Erythroblast (primary cell): ENCODE measurements around the gene EMD.
A peak's percentile ranks its signal among the peaks of the same experiment; 100 is the strongest.

Experiments
- DNase-seq, 2 experiments: peaks; one replicate each; lab custom pipeline; 2025; lab: John Stamatoyannopoulos, UW
- GATA1 ChIP-seq: IDR thresholded peaks from 2 replicates; pipeline ENCODE4 v1.6.1; 2011; ENCODE audit warnings: low read depth, mild to moderate bottlenecking, control low read depth, low read length, moderate library complexity
- POLR2A ChIP-seq: IDR thresholded peaks from 2 replicates; pipeline ENCODE4 v1.6.1; 2011; ENCODE audit warnings: mild to moderate bottlenecking, low read length

EMD gene

GRCh38 chrX:154420402-154420756, 41.3 kb downstream of the EMD start:
- no peak for TF ChIP-seq POLR2A
- TF ChIP-seq GATA1, result no peak

GRCh38 chrX:154426916-154427770, 48.0 kb downstream of the EMD start:
- no peak for TF ChIP-seq POLR2A
- TF ChIP-seq GATA1, result no peak

More at GRCh38 chrX:154420402-154420756, 41.3 kb downstream of the EMD start:
- DNase-seq, result no peak

DNA sequence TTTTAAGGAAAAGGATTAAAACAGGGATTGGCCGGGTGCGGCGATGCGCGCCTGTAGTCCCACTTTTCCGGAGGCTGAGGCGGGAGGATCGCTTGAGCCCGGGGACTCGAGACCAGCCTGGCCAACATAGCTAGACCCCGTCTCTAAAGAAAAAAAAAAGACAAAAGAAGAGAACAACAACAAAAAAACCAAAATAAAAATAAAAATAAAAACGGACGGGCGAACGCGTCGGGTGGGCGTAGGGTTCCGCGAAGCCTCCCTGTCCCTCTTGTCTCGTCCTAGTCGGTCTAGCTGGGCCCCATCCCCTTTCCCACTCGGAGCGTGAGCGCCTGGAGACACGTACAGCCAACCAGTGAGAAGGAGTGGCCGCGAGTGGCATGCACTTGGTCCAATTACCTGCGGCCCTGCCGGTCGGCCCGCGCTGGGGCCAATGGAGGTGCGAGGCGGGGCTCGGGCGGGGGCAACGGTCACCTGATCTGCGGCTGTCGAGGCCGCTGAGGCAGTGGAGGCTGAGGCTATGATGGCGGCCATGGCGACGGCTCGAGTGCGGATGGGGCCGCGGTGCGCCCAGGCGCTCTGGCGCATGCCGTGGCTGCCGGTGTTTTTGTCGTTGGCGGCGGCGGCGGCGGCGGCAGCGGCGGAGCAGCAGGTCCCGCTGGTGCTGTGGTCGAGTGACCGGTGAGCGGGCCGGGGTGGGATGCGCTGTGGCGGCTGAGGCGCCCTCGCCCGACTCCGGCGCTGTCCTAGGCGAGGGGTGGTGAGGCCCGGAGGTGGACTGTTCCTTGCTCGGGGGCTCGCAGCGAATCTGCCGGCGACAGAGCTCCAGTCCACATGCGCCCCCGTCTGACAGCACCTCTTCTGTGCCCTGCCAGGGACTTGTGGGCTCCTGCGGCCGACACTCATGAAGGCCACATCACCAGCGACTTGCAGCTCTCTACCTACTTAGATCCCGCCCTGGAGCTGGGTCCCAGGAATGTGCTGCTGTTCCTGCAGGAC, 49.4 kb downstream of the EMD start, which contains the start of gene ATP6AP1:
ATP6AP1 (plus strand) TSS at position 502 of the 996 bp plus-strand sequence; CDS start at position 518, 16 bp downstream.
- TF ChIP-seq GATA1 (no peak), POLR2A (peak; percentile 72)
- peak; percentile 94 for DNase-seq

More at GRCh38 chrX:154426916-154427770, 48.0 kb downstream of the EMD start:
- DNase-seq, result no peak

DNA sequence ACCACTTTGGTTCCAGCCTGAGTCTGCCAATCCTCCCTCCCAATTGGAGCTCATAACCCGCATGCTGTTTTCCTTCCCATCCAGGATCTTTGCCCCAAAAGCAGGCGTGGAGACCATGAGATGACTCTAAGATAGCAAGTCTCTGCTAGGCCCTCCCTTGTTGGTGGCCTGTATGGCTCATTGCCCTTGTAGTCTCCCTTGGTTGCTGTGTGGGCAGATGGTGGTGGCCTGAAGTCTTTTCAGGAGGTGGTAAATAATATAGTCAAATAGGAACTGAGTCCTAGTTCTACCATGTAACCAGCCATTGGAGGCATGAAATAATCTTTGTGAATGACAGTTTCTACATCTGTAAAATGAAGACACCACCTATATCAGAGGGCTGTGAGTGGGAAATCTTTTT, 50.6 kb downstream of the EMD start:
- no peak for DNase-seq
- TF ChIP-seq POLR2A, result no peak
- no peak for TF ChIP-seq GATA1

DNA sequence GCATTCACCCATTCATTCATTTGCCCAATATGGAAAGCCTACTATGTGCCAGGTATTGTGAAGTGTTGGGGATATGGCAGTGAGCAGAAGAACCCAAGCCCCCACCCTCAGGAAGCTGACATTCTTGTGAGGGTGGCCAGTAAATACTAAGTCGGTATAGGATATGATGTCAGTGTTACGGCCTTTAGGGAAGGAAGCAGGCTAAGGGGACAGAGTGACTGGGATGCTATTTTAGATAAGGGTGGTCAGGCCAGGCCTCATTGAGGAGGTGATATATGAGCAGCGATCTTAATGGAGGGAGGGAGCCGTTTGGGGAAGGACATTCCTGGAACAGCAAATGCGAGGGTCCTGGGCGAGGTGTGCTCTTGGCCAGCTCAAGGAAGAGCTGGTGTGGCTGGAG, 51.4 kb downstream of the EMD start:
- DNase-seq, result peak in 1 of 2 experiments; percentile 21
- TF ChIP-seq POLR2A (no peak), GATA1 (no peak)

DNA sequence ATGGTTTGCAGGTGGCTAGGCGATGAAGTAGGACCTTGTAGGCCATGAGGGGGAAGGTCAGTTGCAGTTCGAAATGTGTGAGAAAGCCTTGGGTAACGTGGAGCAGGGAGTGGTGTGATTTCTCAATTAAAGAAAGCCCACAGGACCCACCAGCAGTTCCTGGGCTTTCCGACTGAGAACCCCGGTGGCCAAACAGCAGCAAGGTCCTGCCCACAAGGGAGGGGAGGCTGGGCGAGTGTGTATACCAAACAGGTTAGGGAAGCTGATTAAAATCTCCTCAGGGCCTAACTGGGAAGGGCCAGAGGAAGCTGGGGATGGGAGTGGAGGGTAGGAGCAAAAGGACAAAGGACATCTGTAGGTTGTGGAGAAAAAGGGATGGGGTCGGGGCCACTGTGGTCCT, 51.8 kb downstream of the EMD start:
- TF ChIP-seq POLR2A (no peak), GATA1 (no peak)
- DNase-seq, result no peak
